ENCODE results near the gene BPIFB1.
A peak's percentile ranks its signal among the peaks of the same experiment; 100 is the strongest.

DNA sequence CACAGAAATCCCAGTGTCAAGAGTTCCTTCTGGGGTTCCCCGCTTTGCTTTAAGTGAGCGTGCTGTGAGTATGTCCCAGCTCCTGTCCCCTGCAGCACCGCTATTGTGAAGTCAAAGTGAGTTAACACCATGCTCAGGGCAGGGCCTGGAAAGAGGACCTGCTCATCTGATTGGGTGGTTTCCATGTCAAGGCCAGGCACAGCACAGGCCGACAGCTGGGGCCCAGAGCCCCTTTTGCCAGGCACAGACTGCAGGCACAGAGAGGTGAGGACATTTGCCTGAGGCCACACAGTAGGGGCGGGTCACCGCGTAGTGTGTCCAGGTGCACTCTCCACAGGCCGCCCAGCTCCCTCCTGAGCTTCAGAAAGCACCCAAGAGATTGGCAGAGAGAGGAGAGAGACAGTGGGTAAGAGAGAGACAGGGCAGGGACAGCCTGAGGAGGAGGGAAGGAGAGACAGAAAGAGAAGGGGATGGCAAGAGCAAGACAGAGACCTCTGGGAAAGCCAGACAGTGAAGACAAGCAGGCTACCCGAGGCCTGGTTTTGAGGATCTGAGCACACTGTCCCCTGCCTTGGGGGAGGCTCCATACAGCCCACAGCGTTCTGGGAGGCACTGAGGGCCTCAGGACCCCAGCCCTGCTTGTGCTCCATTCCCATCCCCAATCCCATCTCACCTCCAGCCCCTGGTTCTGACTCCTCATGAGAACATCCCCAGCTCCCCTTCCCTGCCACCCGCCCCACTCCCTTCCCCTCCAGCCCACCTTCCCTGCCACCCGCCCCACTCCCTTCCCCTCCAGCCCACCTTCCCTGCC, 6.5 kb upstream of the BPIFB1 start:
- TF ChIP-seq, protein P1, sequence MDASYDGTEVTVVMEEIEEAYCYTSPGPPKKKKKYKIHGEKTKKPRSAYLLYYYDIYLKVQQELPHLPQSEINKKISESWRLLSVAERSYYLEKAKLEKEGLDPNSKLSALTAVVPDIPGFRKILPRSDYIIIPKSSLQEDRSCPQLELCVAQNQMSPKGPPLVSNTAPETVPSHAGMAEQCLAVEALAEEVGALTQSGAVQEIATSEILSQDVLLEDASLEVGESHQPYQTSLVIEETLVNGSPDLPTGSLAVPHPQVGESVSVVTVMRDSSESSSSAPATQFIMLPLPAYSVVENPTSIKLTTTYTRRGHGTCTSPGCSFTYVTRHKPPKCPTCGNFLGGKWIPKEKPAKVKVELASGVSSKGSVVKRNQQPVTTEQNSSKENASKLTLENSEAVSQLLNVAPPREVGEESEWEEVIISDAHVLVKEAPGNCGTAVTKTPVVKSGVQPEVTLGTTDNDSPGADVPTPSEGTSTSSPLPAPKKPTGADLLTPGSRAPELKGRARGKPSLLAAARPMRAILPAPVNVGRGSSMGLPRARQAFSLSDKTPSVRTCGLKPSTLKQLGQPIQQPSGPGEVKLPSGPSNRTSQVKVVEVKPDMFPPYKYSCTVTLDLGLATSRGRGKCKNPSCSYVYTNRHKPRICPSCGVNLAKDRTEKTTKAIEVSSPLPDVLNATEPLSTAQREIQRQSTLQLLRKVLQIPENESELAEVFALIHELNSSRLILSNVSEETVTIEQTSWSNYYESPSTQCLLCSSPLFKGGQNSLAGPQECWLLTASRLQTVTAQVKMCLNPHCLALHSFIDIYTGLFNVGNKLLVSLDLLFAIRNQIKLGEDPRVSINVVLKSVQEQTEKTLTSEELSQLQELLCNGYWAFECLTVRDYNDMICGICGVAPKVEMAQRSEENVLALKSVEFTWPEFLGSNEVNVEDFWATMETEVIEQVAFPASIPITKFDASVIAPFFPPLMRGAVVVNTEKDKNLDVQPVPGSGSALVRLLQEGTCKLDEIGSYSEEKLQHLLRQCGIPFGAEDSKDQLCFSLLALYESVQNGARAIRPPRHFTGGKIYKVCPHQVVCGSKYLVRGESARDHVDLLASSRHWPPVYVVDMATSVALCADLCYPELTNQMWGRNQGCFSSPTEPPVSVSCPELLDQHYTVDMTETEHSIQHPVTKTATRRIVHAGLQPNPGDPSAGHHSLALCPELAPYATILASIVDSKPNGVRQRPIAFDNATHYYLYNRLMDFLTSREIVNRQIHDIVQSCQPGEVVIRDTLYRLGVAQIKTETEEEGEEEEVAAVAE (CRISPR knock-in tag; IDR thresholded peaks at IDR 0.05; ENCODE audit: borderline replicate concordance) = 0 out of 2 replicates have a peak, but pooled peaks have one; percentile 41
- TF ChIP-seq, protein P2, sequence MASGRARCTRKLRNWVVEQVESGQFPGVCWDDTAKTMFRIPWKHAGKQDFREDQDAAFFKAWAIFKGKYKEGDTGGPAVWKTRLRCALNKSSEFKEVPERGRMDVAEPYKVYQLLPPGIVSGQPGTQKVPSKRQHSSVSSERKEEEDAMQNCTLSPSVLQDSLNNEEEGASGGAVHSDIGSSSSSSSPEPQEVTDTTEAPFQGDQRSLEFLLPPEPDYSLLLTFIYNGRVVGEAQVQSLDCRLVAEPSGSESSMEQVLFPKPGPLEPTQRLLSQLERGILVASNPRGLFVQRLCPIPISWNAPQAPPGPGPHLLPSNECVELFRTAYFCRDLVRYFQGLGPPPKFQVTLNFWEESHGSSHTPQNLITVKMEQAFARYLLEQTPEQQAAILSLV (CRISPR knock-in tag; IDR thresholded peaks at IDR 0.05; ENCODE audit: borderline replicate concordance) = no peak

Measured in HepG2 (cell line).